Hepatocyte (in vitro differentiated cells): ENCODE results near the gene DISP2. TPM values are rescaled to one million over a fixed set of nuclear protein-coding genes. Genes with fewer than 3 reads are reported as not detected.

Source experiments
- DNase-seq: peaks from one replicate; pipeline ENCODE4 v3.0.0-alpha.2; 2016; ENCODE audit warnings: low spot score
- H2AFZ ChIP-seq: fragments of 200-600 bp; sonication (generic); 2 replicates; pipeline ENCODE4 v1.6.0; 2016; ENCODE audit warnings: antibody characterized with exemption, mild to moderate bottlenecking
- H3K27ac ChIP-seq: fragments of 200-600 bp; sonication (generic); 2 replicates; pipeline ENCODE4 v1.5.1; 2016; ENCODE audit warnings: mild to moderate bottlenecking
- H3K27me3 ChIP-seq: fragments of 200-600 bp; sonication (generic); 2 replicates; pipeline ENCODE4 v1.6.1; 2016
- H3K36me3 ChIP-seq: fragments of 200-600 bp; sonication (generic); replicated peaks from 2 replicates; pipeline ENCODE4 v1.5.1; 2016; ENCODE audit warnings: low read depth; ENCODE audit not compliant: insufficient read depth
- H3K4me1 ChIP-seq: fragments of 200-600 bp; sonication (generic); 2 replicates; pipeline ENCODE4 v1.5.1; 2016; ENCODE audit warnings: mild to moderate bottlenecking, moderate library complexity; ENCODE audit not compliant: insufficient read depth
- H3K4me2 ChIP-seq: fragments of 200-600 bp; sonication (generic); 2 replicates; pipeline ENCODE4 v1.6.0; 2016
- H3K4me3 ChIP-seq: fragments of 200-600 bp; sonication (generic); 2 replicates; pipeline ENCODE4 v1.5.1; 2016; ENCODE audit warnings: mild to moderate bottlenecking
- H3K79me2 ChIP-seq: fragments of 200-600 bp; sonication (generic); 2 replicates; pipeline ENCODE4 v1.6.0; 2017; ENCODE audit warnings: mild to moderate bottlenecking
- H3K9me2 ChIP-seq: fragments of 200-600 bp; sonication (generic); replicated peaks from 2 replicates; pipeline ENCODE4 v1.6.0; 2017; ENCODE audit warnings: mild to moderate bottlenecking; ENCODE audit not compliant: insufficient read depth
- H3K9me3 ChIP-seq: fragments of 200-600 bp; sonication (generic); 2 replicates; pipeline ENCODE4 v1.5.1; 2016; ENCODE audit warnings: low read depth, mild to moderate bottlenecking
- H4K20me1 ChIP-seq: fragments of 200-600 bp; sonication (generic); 2 replicates; pipeline ENCODE4 v1.6.0; 2016; ENCODE audit warnings: mild to moderate bottlenecking; ENCODE audit not compliant: insufficient read depth, poor library complexity, severe bottlenecking
- CTCF ChIP-seq: fragments of 200-600 bp; sonication (generic); IDR thresholded peaks from 2 replicates; pipeline ENCODE4 v1.5.1; 2016; ENCODE audit warnings: antibody characterized with exemption, mild to moderate bottlenecking; ENCODE audit not compliant: poor library complexity
- EZH2 ChIP-seq: fragments of 200-600 bp; sonication (generic); IDR thresholded peaks from 2 replicates; pipeline ENCODE4 v1.6.1; 2016; ENCODE audit warnings: antibody characterized with exemption, mild to moderate bottlenecking, borderline replicate concordance
- EZH2phosphoT487 ChIP-seq: fragments of 200-600 bp; sonication (generic); IDR thresholded peaks from one replicate; pipeline ENCODE4 v1.6.1; 2018; ENCODE audit warnings: antibody characterized with exemption, mild to moderate bottlenecking, low read depth, moderate library complexity; ENCODE audit not compliant: unreplicated experiment, severe bottlenecking
- WGBS: methylation state at CpG from one replicate; pipeline ENCODE4 v1.1.6; 2016; ENCODE audit warnings: low lambda C conversion rate; ENCODE audit errors: missing lambda C conversion rate; 5-methylcytosine and 5-hydroxymethylcytosine counted together
- polyA plus RNA-seq: library from polyadenylated mRNA; unstranded; fragments of >200 nt; fragmentation: Nextera tagmentation; extraction: Ambion mirVana; gene quantifications from 2 replicates; pipeline ENCODE4 v1.2.1, GENCODE V29; 2016
- total RNA-seq: library from RNA; depleted of rRNA; stranded (reverse); fragments of >200 nt; gene quantifications from 2 replicates; pipeline ENCODE4 v1.2.3, GENCODE V29; 2014

Gene DISP2
- total and polyA plus RNA-seq, 2 experiments from 2014 or later = 0.93 to 1.0 TPM

- WGBS = 85% methylated on average over 6 of the region's 6 CpGs
- H3K9me2 ChIP-seq = no peaks in the 10 kb centered on the region
These were observed 66.6 kb downstream of the DISP2 start for GRCh38 chr15:40424483-40425115.

DNA sequence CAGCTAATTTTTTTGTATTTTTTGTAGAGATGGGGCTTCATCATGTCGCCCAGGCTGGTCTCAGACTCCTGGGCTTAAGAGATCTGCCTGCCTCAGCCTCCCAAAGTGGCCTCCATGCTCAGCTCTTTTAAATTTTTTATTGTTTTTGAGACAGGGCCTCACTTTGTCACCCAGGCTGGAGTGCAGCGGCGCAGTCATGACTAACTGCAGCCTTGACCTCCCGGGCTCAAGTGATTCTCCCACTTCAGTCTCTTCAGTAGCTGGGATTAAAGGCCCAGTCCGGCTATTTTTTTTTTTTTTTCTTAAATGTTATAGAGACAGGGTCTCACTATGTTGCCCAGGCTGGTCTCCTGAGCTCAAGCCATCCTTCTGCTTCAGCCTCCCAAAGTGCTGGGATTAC, 67.7 kb downstream of the DISP2 start:
- DNase-seq = no peak
- Histone ChIP-seq H3K9me3 (no peaks in the 10 kb centered on the region), H3K4me3 (no peak overlapping the region), H3K36me3 (no peaks in the 10 kb centered on the region), H4K20me1 (no peaks in the 10 kb centered on the region), H3K4me1 (peaks cover 5% of the 10 kb centered on the region), H3K79me2 (no peaks in the 10 kb centered on the region), H3K27me3 (peaks cover 12% of the 10 kb centered on the region), H3K9me2 (no peaks in the 10 kb centered on the region), H3K27ac (no peak overlapping the region), H3K4me2 (no peak overlapping the region), H2AFZ (no peak overlapping the region)
- WGBS = 90% methylated on average over 5 of the region's 5 CpGs
- TF ChIP-seq CTCF (no peak), EZH2phosphoT487 (no peak), EZH2 (no peak)

More at GRCh38 chr15:40424483-40425115, 66.6 kb downstream of the DISP2 start:
- no peaks in the 10 kb centered on the region for H3K36me3 ChIP-seq
- no peak overlapping the region for H3K4me2 ChIP-seq
- H2AFZ ChIP-seq = no peak overlapping the region
- no peak overlapping the region for H3K27ac ChIP-seq
- TF ChIP-seq CTCF = no peak
- TF ChIP-seq EZH2 = no peak
- no peak for TF ChIP-seq EZH2phosphoT487
- no peaks in the 10 kb centered on the region for H3K9me3 ChIP-seq
- H3K79me2 ChIP-seq = no peaks in the 10 kb centered on the region
- no peaks in the 10 kb centered on the region for H4K20me1 ChIP-seq
- peaks cover 6% of the 10 kb centered on the region for H3K27me3 ChIP-seq
- peaks cover 5% of the 10 kb centered on the region for H3K4me1 ChIP-seq
- H3K4me3 ChIP-seq = no peak overlapping the region
- no peak for DNase-seq

- no peaks in the 10 kb centered on the region for H3K79me2 ChIP-seq
- H3K36me3 ChIP-seq = no peaks in the 10 kb centered on the region
- no peaks in the 10 kb centered on the region for H3K9me2 ChIP-seq
- H3K27me3 ChIP-seq = peaks cover 12% of the 10 kb centered on the region
- H3K9me3 ChIP-seq = no peaks in the 10 kb centered on the region
- H4K20me1 ChIP-seq = no peaks in the 10 kb centered on the region
- H3K4me2 ChIP-seq = no peak overlapping the region
- H3K27ac ChIP-seq = no peak overlapping the region
- WGBS = 89% methylated on average over 9 of the region's 9 CpGs
- no peak overlapping the region for H3K4me3 ChIP-seq
- no peak overlapping the region for H2AFZ ChIP-seq
- TF ChIP-seq EZH2phosphoT487 = no peak
- no peak for TF ChIP-seq EZH2
- no peak for TF ChIP-seq CTCF
- H3K4me1 ChIP-seq = no peaks in the 10 kb centered on the region
- no peak for DNase-seq
These were observed 69.2 kb downstream of the DISP2 start for GRCh38 chr15:40427188-40427587.
